ENCODE measurements around the gene BSND.
A peak's percentile ranks its signal among the peaks of the same experiment; 100 is the strongest.
"Not testable (repeated sequence)": the region's sequence is repeated elsewhere in the genome, so short reads cannot be mapped to it uniquely, and the experiment has no call there.

The BSND gene

GRCh38 chr1:55021942-55022546 lies 23.3 kb downstream of the BSND start:
- peak; percentile 18 for DNase-seq (ENCODE audit: low read depth)

GRCh38 chr1:55024163-55024562 lies 25.4 kb downstream of the BSND start:
- DNase-seq (ENCODE audit: low read depth) = not testable (repeated sequence)

GRCh38 chr1:55026682-55027081 lies 27.9 kb downstream of the BSND start:
- not testable (repeated sequence) for DNase-seq (ENCODE audit: low read depth)

GRCh38 chr1:55031098-55031497 lies 32.4 kb downstream of the BSND start:
- DNase-seq (ENCODE audit: low read depth) = not testable (repeated sequence)

- DNase-seq (ENCODE audit: low read depth) = no peak
Observed at GRCh38 chr1:55033265-55033614, 34.5 kb downstream of the BSND start.

GRCh38 chr1:55034476-55035133 lies 35.9 kb downstream of the BSND start:
- DNase-seq (ENCODE audit: low read depth) = no peak

- no peak for DNase-seq (ENCODE audit: low read depth)
Observed at GRCh38 chr1:55035904-55036303, 37.2 kb downstream of the BSND start.

- no peak for DNase-seq (ENCODE audit: low read depth)
Observed at GRCh38 chr1:55037733-55038551, 39.2 kb downstream of the BSND start.

GRCh38 chr1:55038552-55038838 lies 39.8 kb downstream of the BSND start:
- DNase-seq (ENCODE audit: low read depth) = no peak

- no peak for DNase-seq (ENCODE audit: low read depth)
Observed at GRCh38 chr1:55038974-55039341, 40.2 kb downstream of the BSND start.

- DNase-seq (ENCODE audit: low read depth) = no peak
Observed at GRCh38 chr1:55039342-55040082, 40.8 kb downstream of the BSND start, which contains the start of gene PCSK9. Gene PCSK9, plus strand, starts transcription at chr1:55039548. Its CDS starts 290 bp downstream, at chr1:55039838.

- DNase-seq (ENCODE audit: low read depth) = no peak
Observed at GRCh38 chr1:55040083-55040932, 41.6 kb downstream of the BSND start.

GRCh38 chr1:55040933-55041494 lies 42.3 kb downstream of the BSND start:
- DNase-seq (ENCODE audit: low read depth) = no peak

- no peak for DNase-seq (ENCODE audit: low read depth)
Observed at GRCh38 chr1:55041613-55042012, 42.9 kb downstream of the BSND start.

- DNase-seq (ENCODE audit: low read depth) = no peak
Observed at GRCh38 chr1:55043011-55043410, 44.3 kb downstream of the BSND start.

GRCh38 chr1:55043726-55044125 lies 45.0 kb downstream of the BSND start:
- DNase-seq (ENCODE audit: low read depth) = no peak

- DNase-seq (ENCODE audit: low read depth) = no peak
Observed at GRCh38 chr1:55044617-55045397, 46.1 kb downstream of the BSND start.

GRCh38 chr1:55045430-55045829 lies 46.7 kb downstream of the BSND start:
- DNase-seq (ENCODE audit: low read depth) = no peak

GRCh38 chr1:55046871-55047270 lies 48.1 kb downstream of the BSND start:
- no peak for DNase-seq (ENCODE audit: low read depth)

- DNase-seq (ENCODE audit: low read depth) = no peak
Observed at GRCh38 chr1:55047611-55048010, 48.9 kb downstream of the BSND start.
